WTC11 (cell line): ENCODE data around the gene WDR18. TPM values are rescaled to one million over a fixed set of nuclear protein-coding genes. Genes with fewer than 3 reads are reported as not detected.

ENCODE experiments used
- ATF6 ChIP-seq: sonication (generic); formaldehyde crosslinking; IDR thresholded peaks from 2 replicates; pipeline ENCODE4 v1.8.1; 2023; ENCODE audit warnings: mild to moderate bottlenecking, missing genetic modification reagents
- CBFB ChIP-seq: sonication (generic); formaldehyde crosslinking; IDR thresholded peaks from 2 replicates; pipeline ENCODE4 v1.8.1; 2022; ENCODE audit warnings: mild to moderate bottlenecking, low read depth, missing genetic modification reagents
- GABPB1 ChIP-seq: sonication (generic); formaldehyde crosslinking; IDR thresholded peaks from 2 replicates; pipeline ENCODE4 v1.8.1; 2023; ENCODE audit warnings: mild to moderate bottlenecking, missing genetic modification reagents
- GRHL2 ChIP-seq: fragments of 250-450 bp; sonication (Bioruptor Pico); IDR thresholded peaks from 2 replicates; pipeline ENCODE4 v1.8.0; 2022; ENCODE audit warnings: mild to moderate bottlenecking, moderate library complexity; ENCODE audit not compliant: insufficient replicate concordance, severe bottlenecking
- GTF2I ChIP-seq: fragments of 250-450 bp; sonication (Bioruptor Pico); conservative IDR thresholded peaks from 2 replicates; pipeline ENCODE4 v1.4.0; 2021; ENCODE audit warnings: mild to moderate bottlenecking
- JUN ChIP-seq: sonication (generic); formaldehyde crosslinking; IDR thresholded peaks from 2 replicates; pipeline ENCODE4 v1.8.0; 2023; ENCODE audit warnings: mild to moderate bottlenecking, missing genetic modification reagents
- NR1H2 ChIP-seq: sonication (generic); formaldehyde crosslinking; IDR thresholded peaks from 2 replicates; pipeline ENCODE4 v1.9.0; 2021; ENCODE audit warnings: mild to moderate bottlenecking, moderate library complexity, missing genetic modification reagents
- RORB ChIP-seq: fragments of 250-450 bp; sonication (Bioruptor Pico); IDR thresholded peaks from 2 replicates; pipeline ENCODE4 v1.9.0; 2021; ENCODE audit warnings: mild to moderate bottlenecking
- STAT6 ChIP-seq: sonication (generic); formaldehyde crosslinking; conservative IDR thresholded peaks from 2 replicates; pipeline ENCODE4 v1.8.1; 2023; ENCODE audit warnings: mild to moderate bottlenecking, low read depth, missing genetic modification reagents, moderate library complexity
- TCF7 ChIP-seq: sonication (generic); formaldehyde crosslinking; IDR thresholded peaks from 2 replicates; pipeline ENCODE4 v1.8.0; 2022; ENCODE audit warnings: mild to moderate bottlenecking, low read depth, missing genetic modification reagents, moderate library complexity
- TEAD1 ChIP-seq: sonication (generic); formaldehyde crosslinking; IDR thresholded peaks from 2 replicates; pipeline ENCODE4 v1.8.0; 2022; ENCODE audit warnings: mild to moderate bottlenecking, missing genetic modification reagents
- TEAD4 ChIP-seq: sonication (generic); formaldehyde crosslinking; IDR thresholded peaks from 2 replicates; pipeline ENCODE4 v1.8.0; 2022; ENCODE audit warnings: mild to moderate bottlenecking, missing genetic modification reagents
- USF2 ChIP-seq: sonication (generic); formaldehyde crosslinking; IDR thresholded peaks from 2 replicates; pipeline ENCODE4 v1.8.1; 2023; ENCODE audit warnings: mild to moderate bottlenecking, missing genetic modification reagents, moderate library complexity
- ZBTB21 ChIP-seq: sonication (generic); formaldehyde crosslinking; IDR thresholded peaks from 2 replicates; pipeline ENCODE4 v1.8.1; 2023; ENCODE audit warnings: mild to moderate bottlenecking, missing genetic modification reagents, borderline replicate concordance
- ZNF396 ChIP-seq: fragments of 250-450 bp; sonication (Bioruptor Pico); IDR thresholded peaks from 2 replicates; pipeline ENCODE4 v1.8.0; 2021; ENCODE audit warnings: mild to moderate bottlenecking, moderate library complexity, borderline replicate concordance
- ZNF416 ChIP-seq: fragments of 250-450 bp; sonication (Bioruptor Pico); IDR thresholded peaks from 2 replicates; pipeline ENCODE4 v1.9.0; 2021; ENCODE audit warnings: mild to moderate bottlenecking, inconsistent platforms
- total RNA-seq: library from RNA; stranded (reverse); gene quantifications from 3 replicates; pipeline ENCODE4 v1.2.3, GENCODE V29; 2021
- TF ChIP-seq, protein P1 (sequence below): sonication (generic); formaldehyde crosslinking; IDR thresholded peaks from 2 replicates; pipeline ENCODE4 v1.8.1; 2022; ENCODE audit warnings: low read depth, mild to moderate bottlenecking, moderate library complexity, missing genetic modification reagents, borderline replicate concordance
- TF ChIP-seq, protein P2 (sequence below): fragments of 250-450 bp; sonication (Bioruptor Pico); IDR thresholded peaks from 2 replicates; pipeline ENCODE4 v2.1.2; 2022; ENCODE audit warnings: mild to moderate bottlenecking, moderate library complexity
- TF ChIP-seq, protein P3 (sequence below): fragments of 200-600 bp; IDR thresholded peaks from 2 replicates; pipeline ENCODE4 v1.8.0; 2022; ENCODE audit warnings: antibody characterized with exemption
- TF ChIP-seq, protein P4 (sequence below): fragments of 250-450 bp; sonication (Bioruptor Pico); IDR thresholded peaks from 2 replicates; pipeline ENCODE4 v1.8.0; 2021; ENCODE audit warnings: mild to moderate bottlenecking
- TF ChIP-seq, protein P5 (sequence below): sonication (generic); formaldehyde crosslinking; IDR thresholded peaks from 2 replicates; pipeline ENCODE4 v1.8.1; 2023; ENCODE audit warnings: mild to moderate bottlenecking, moderate library complexity, missing genetic modification reagents
- TF ChIP-seq, protein P6 (sequence below): sonication (generic); formaldehyde crosslinking; IDR thresholded peaks from 2 replicates; pipeline ENCODE4 v1.8.0; 2023; ENCODE audit warnings: missing genetic modification reagents
- TF ChIP-seq, protein P7 (sequence below): sonication (generic); formaldehyde crosslinking; IDR thresholded peaks from 2 replicates; pipeline ENCODE4 v1.8.0; 2022; ENCODE audit warnings: mild to moderate bottlenecking, missing genetic modification reagents

The WDR18 gene
- total RNA-seq, 1 experiment from 2014 or later: 140 TPM

DNA sequence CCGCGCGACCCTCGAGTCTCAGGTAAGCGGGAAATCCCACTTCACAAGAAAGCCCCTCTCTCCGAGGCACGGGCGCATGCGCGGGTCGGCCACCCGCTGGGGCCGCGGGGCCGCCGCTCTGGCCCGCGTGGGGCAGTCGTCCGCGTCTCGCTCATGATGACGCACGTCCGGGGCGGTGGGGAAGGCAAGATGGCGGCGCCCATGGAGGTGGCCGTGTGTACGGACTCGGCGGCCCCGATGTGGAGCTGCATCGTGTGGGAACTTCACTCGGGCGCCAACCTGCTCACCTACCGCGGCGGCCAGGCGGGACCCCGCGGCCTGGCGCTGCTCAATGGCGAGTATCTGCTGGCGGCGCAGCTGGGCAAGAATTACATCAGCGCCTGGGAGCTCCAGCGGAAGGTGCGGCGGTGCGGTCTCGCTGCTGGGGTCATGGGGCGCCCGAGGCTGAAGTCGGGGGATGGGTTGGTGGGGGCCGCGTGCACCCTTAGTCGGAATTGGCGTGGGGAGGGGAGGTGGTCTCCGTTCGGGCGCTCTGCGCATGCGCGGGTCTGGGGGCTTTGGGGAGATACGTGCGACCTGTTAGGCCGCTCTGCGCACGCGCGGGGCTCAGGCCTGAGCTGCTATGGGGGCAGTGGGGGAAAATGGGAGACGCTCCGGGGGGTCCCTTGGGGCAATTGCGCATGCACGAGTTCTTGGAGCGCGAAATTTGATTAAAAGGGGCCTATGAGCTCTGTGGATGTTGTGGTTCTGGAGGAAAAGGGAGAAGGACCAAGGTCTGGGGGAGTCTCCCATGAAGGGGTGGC, at the start of gene WDR18 (continued):
- TF ChIP-seq GRHL2 (CRISPR knock-in tag) (no peak), TEAD4 (CRISPR knock-in tag) (0 out of 2 replicates have a peak, but pooled peaks have one; percentile 14), JUN (CRISPR knock-in tag) (peak; percentile 86), USF2 (CRISPR knock-in tag) (peak; percentile 70), CBFB (CRISPR knock-in tag) (peak; percentile 78; the same call in 1 of the 2 replicates), GABPB1 (CRISPR knock-in tag) (peak; percentile 89), NR1H2 (CRISPR knock-in tag) (no peak), RORB (CRISPR knock-in tag) (no peak), ATF6 (CRISPR knock-in tag) (no peak), ZBTB21 (0 out of 2 replicates have a peak, but pooled peaks have one; percentile 76), TEAD1 (CRISPR knock-in tag) (peak; percentile 63; the same call in 1 of the 2 replicates), STAT6 (no peak), ZNF396 (no peak), TCF7 (CRISPR knock-in tag) (no peak), ZNF416 (CRISPR knock-in tag) (no peak), GTF2I (CRISPR knock-in tag) (no peak)
- TF ChIP-seq, protein P1, sequence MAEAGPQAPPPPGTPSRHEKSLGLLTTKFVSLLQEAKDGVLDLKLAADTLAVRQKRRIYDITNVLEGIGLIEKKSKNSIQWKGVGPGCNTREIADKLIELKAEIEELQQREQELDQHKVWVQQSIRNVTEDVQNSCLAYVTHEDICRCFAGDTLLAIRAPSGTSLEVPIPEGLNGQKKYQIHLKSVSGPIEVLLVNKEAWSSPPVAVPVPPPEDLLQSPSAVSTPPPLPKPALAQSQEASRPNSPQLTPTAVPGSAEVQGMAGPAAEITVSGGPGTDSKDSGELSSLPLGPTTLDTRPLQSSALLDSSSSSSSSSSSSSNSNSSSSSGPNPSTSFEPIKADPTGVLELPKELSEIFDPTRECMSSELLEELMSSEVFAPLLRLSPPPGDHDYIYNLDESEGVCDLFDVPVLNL (CRISPR knock-in tag): no peak
- TF ChIP-seq, protein P2, sequence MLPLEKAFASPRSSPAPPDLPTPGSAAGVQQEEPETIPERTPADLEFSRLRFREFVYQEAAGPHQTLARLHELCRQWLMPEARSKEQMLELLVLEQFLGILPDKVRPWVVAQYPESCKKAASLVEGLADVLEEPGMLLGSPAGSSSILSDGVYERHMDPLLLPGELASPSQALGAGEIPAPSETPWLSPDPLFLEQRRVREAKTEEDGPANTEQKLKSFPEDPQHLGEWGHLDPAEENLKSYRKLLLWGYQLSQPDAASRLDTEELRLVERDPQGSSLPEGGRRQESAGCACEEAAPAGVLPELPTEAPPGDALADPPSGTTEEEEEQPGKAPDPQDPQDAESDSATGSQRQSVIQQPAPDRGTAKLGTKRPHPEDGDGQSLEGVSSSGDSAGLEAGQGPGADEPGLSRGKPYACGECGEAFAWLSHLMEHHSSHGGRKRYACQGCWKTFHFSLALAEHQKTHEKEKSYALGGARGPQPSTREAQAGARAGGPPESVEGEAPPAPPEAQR (CRISPR knock-in tag): no peak
- TF ChIP-seq, protein P3, sequence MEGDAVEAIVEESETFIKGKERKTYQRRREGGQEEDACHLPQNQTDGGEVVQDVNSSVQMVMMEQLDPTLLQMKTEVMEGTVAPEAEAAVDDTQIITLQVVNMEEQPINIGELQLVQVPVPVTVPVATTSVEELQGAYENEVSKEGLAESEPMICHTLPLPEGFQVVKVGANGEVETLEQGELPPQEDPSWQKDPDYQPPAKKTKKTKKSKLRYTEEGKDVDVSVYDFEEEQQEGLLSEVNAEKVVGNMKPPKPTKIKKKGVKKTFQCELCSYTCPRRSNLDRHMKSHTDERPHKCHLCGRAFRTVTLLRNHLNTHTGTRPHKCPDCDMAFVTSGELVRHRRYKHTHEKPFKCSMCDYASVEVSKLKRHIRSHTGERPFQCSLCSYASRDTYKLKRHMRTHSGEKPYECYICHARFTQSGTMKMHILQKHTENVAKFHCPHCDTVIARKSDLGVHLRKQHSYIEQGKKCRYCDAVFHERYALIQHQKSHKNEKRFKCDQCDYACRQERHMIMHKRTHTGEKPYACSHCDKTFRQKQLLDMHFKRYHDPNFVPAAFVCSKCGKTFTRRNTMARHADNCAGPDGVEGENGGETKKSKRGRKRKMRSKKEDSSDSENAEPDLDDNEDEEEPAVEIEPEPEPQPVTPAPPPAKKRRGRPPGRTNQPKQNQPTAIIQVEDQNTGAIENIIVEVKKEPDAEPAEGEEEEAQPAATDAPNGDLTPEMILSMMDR: no peak
- TF ChIP-seq, protein P4, sequence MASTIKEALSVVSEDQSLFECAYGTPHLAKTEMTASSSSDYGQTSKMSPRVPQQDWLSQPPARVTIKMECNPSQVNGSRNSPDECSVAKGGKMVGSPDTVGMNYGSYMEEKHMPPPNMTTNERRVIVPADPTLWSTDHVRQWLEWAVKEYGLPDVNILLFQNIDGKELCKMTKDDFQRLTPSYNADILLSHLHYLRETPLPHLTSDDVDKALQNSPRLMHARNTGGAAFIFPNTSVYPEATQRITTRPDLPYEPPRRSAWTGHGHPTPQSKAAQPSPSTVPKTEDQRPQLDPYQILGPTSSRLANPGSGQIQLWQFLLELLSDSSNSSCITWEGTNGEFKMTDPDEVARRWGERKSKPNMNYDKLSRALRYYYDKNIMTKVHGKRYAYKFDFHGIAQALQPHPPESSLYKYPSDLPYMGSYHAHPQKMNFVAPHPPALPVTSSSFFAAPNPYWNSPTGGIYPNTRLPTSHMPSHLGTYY (CRISPR knock-in tag): no peak
- TF ChIP-seq, protein P5, sequence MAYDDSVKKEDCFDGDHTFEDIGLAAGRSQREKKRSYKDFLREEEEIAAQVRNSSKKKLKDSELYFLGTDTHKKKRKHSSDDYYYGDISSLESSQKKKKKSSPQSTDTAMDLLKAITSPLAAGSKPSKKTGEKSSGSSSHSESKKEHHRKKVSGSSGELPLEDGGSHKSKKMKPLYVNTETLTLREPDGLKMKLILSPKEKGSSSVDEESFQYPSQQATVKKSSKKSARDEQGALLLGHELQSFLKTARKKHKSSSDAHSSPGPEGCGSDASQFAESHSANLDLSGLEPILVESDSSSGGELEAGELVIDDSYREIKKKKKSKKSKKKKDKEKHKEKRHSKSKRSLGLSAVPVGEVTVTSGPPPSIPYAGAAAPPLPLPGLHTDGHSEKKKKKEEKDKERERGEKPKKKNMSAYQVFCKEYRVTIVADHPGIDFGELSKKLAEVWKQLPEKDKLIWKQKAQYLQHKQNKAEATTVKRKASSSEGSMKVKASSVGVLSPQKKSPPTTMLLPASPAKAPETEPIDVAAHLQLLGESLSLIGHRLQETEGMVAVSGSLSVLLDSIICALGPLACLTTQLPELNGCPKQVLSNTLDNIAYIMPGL (CRISPR knock-in tag): peak; percentile 68; the same call in 1 of the 2 replicates
- TF ChIP-seq, protein P6, sequence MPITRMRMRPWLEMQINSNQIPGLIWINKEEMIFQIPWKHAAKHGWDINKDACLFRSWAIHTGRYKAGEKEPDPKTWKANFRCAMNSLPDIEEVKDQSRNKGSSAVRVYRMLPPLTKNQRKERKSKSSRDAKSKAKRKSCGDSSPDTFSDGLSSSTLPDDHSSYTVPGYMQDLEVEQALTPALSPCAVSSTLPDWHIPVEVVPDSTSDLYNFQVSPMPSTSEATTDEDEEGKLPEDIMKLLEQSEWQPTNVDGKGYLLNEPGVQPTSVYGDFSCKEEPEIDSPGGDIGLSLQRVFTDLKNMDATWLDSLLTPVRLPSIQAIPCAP (CRISPR knock-in tag): no peak
- TF ChIP-seq, protein P7, sequence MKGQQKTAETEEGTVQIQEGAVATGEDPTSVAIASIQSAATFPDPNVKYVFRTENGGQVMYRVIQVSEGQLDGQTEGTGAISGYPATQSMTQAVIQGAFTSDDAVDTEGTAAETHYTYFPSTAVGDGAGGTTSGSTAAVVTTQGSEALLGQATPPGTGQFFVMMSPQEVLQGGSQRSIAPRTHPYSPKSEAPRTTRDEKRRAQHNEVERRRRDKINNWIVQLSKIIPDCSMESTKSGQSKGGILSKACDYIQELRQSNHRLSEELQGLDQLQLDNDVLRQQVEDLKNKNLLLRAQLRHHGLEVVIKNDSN (CRISPR knock-in tag): peak; percentile 48; the same call in 1 of the 2 replicates
